Small intestine (tissue), 16 donors: Measurements from ENCODE around the gene SMIM27. TPM values are rescaled to one million over a fixed set of nuclear protein-coding genes. Genes with fewer than 3 reads are reported as not detected.

Experiments
- DNase-seq, 2 donors: peaks; one replicate each; pipeline versions ENCODE4 v3.0.0 to v3.0.0-alpha.2; 2013
- FAIRE-seq: peaks from 2 replicates; lab custom pipeline; 2012; peaks lifted over from hg19 to GRCh38; lab: Jason Lieb, UNC
- H3K27ac ChIP-seq, 3 donors: one replicate each; pipeline ENCODE4 v1.5.1; 2013; ENCODE audit warnings: low read length in 2 of 3, mild to moderate bottlenecking in 2 of 3, control low read depth in 1 of 3, inconsistent platforms in 1 of 3, low read depth in 1 of 3, moderate library complexity in 1 of 3
- H3K27me3 ChIP-seq, 3 donors: one replicate each; pipeline ENCODE4 v1.6.1; 2013; ENCODE audit warnings: low read length in 3 of 3, inconsistent platforms in 1 of 3; ENCODE audit not compliant: control insufficient read depth in 3 of 3, insufficient read depth in 3 of 3
- H3K36me3 ChIP-seq, 3 donors: one replicate each; pipeline ENCODE4 v1.6.1; 2013; ENCODE audit warnings: low read length in 3 of 3, inconsistent platforms in 1 of 3, low read depth in 1 of 3, mild to moderate bottlenecking in 1 of 3, moderate library complexity in 1 of 3; ENCODE audit not compliant: control insufficient read depth in 3 of 3, insufficient read depth in 2 of 3
- H3K4me1 ChIP-seq, 3 donors: one replicate each; pipeline ENCODE4 v1.6.1; 2013; ENCODE audit warnings: low read length in 2 of 3, inconsistent platforms in 1 of 3, low read depth in 1 of 3, mild to moderate bottlenecking in 1 of 3, moderate library complexity in 1 of 3; ENCODE audit not compliant: control insufficient read depth in 3 of 3, insufficient read depth in 2 of 3
- H3K4me3 ChIP-seq, 3 donors: one replicate each; pipeline ENCODE4 v1.5.1; 2013; ENCODE audit warnings: low read length in 3 of 3, control low read depth in 1 of 3, inconsistent platforms in 1 of 3, low read depth in 1 of 3, mild to moderate bottlenecking in 1 of 3, moderate library complexity in 1 of 3
- H3K9me3 ChIP-seq, 2 donors: one replicate each; pipeline ENCODE4 v1.6.1; 2013; ENCODE audit warnings: low read depth in 1 of 2, low read length in 1 of 2; ENCODE audit not compliant: control insufficient read depth in 2 of 2, insufficient read depth in 1 of 2
- WGBS, 3 donors: extraction: QIAGEN DNeasy Blood & Tissue Kit; methylation state at CpG; one replicate each; pipeline ENCODE4 v1.1.7; 2013; 5-methylcytosine and 5-hydroxymethylcytosine counted together
- long read RNA-seq, 10 donors: transcript quantifications; one replicate each; lab custom pipeline, GENCODE V29; 2026
- polyA plus RNA-seq, 4 donors: library from polyadenylated mRNA; stranded (reverse) in 3 of 4; unstranded in 1 of 4; fragments of 200-250 nt in 3 of 4; fragments of 120-200 nt in 1 of 4; gene quantifications; one replicate each; pipeline versions ENCODE4 v1.2.1 to v1.2.3, GENCODE V29; 2013
- donor health status: healthy with polysubstance abuse.
- donor health status: control.
- donor health status: control.
- donor health status: Bipolar disorder and iron deficiency.
- donor health status: healthy.

SMIM27 gene
- 10 to 100 TPM in 2 of 4 donors, 1 to 10 TPM in 2; 6.5 to 15.4 (median 10.0) TPM for polyA plus RNA-seq
- long read RNA-seq, donor 1, transcript SMIM27-206 (1 exons, 668 nt) = major isoform, 17 of 64 reads
- long read RNA-seq, donor 1, partial matches to known transcripts = 47 of 64 reads
- long read RNA-seq, donor 1, other reads (novel, unspliced or antisense) = 0 of 64 reads
- long read RNA-seq, donor 2, transcript SMIM27-206 (1 exons, 668 nt) = major isoform, 6 of 12 reads
- long read RNA-seq, donor 2, partial matches to known transcripts = 6 of 12 reads
- long read RNA-seq, donor 2, other reads (novel, unspliced or antisense) = 0 of 12 reads
- long read RNA-seq, donor 3, transcript SMIM27-206 (1 exons, 668 nt) = major isoform, 14 of 28 reads
- long read RNA-seq, donor 3, partial matches to known transcripts = 14 of 28 reads
- long read RNA-seq, donor 3, other reads (novel, unspliced or antisense) = 0 of 28 reads
- long read RNA-seq, donor 4 = 0 reads
- long read RNA-seq, donor 5, partial matches to known transcripts = 5 of 7 reads
- long read RNA-seq, donor 5, other reads (novel, unspliced or antisense) = 0 of 7 reads
- long read RNA-seq, donor 6, transcript SMIM27-206 (1 exons, 668 nt) = major isoform, 7 of 28 reads
- long read RNA-seq, donor 6, partial matches to known transcripts = 20 of 28 reads
- long read RNA-seq, donor 6, other reads (novel, unspliced or antisense) = 0 of 28 reads
- long read RNA-seq, donor 7, transcript SMIM27-206 (1 exons, 668 nt) = major isoform, 17 of 42 reads
- long read RNA-seq, donor 7, partial matches to known transcripts = 24 of 42 reads
- long read RNA-seq, donor 7, other reads (novel, unspliced or antisense) = 0 of 42 reads
- long read RNA-seq, donor 8, partial matches to known transcripts = 0 of 2 reads
- long read RNA-seq, donor 8, other reads (novel, unspliced or antisense) = 0 of 2 reads
- long read RNA-seq, donor 9, partial matches to known transcripts = 0 of 1 reads
- long read RNA-seq, donor 9, other reads (novel, unspliced or antisense) = 0 of 1 reads
- long read RNA-seq, donor 10, transcript SMIM27-206 (1 exons, 668 nt) = major isoform, 5 of 27 reads
- long read RNA-seq, donor 10, partial matches to known transcripts = 22 of 27 reads
- long read RNA-seq, donor 10, other reads (novel, unspliced or antisense) = 0 of 27 reads

GRCh38 chr9:32552172-32552872 lies at the start of gene SMIM27, which contains the start of gene TOPORS:
SMIM27 (plus strand) TSS chr9:32552327; CDS start chr9:32552435, 108 bp downstream.
TOPORS (minus strand) TSS chr9:32552586; CDS start chr9:32552436, 150 bp downstream.
- no peak for FAIRE-seq
- no peaks in the 10 kb centered on the region for H3K9me3 ChIP-seq
- H3K4me3 ChIP-seq = peak within 1 kb of the TSS; percentile 53 to 74 (median 58)
- 0 to 1% (median 1%) methylated on average over 46 of the region's 46 CpGs for WGBS, 3 donors
- H3K27ac ChIP-seq = peak within 1 kb of the TSS; percentile 85 to 99 (median 90)
- H3K36me3 ChIP-seq = peaks cover 0 to 15% (median 0%) of the 10 kb centered on the region in 3 donors
- DNase-seq = peak; percentile 91 to 96
- H3K27me3 ChIP-seq = no peaks in the 10 kb centered on the region
- H3K4me1 ChIP-seq = peaks cover 0 to 23% (median 3%) of the 10 kb centered on the region in 3 donors

- no peak for FAIRE-seq
- no peak for DNase-seq
- Histone ChIP-seq H3K4me1 (no peaks in the 10 kb centered on the region), H3K27ac (no peak overlapping the region), H3K9me3 (no peaks in the 10 kb centered on the region), H3K4me3 (no peak overlapping the region), H3K36me3 (peaks cover 2 to 15% (median 2%) of the 10 kb centered on the region in 3 donors), H3K27me3 (no peaks in the 10 kb centered on the region)
- 76 to 83% (median 82%) methylated on average over 4 of the region's 4 CpGs for WGBS, 3 donors
Observed at GRCh38 chr9:32502464-32502863, 49.7 kb upstream of the SMIM27 start.

GRCh38 chr9:32503008-32503407 lies 49.1 kb upstream of the SMIM27 start:
- H3K36me3 ChIP-seq = peaks cover 2 to 14% (median 2%) of the 10 kb centered on the region in 3 donors
- FAIRE-seq (no peak), DNase-seq (no peak)
- H3K9me3 ChIP-seq = no peaks in the 10 kb centered on the region
- no peaks in the 10 kb centered on the region for H3K4me1 ChIP-seq
- H3K27ac ChIP-seq = no peak overlapping the region
- 91 to 97% (median 93%) methylated on average over 3 of the region's 3 CpGs for WGBS, 3 donors
- no peaks in the 10 kb centered on the region for H3K27me3 ChIP-seq
- H3K4me3 ChIP-seq = no peak overlapping the region

- Histone ChIP-seq H3K9me3 (no peaks in the 10 kb centered on the region), H3K36me3 (peaks cover 0 to 7% (median 0%) of the 10 kb centered on the region in 3 donors), H3K4me3 (no peak overlapping the region), H3K27me3 (no peaks in the 10 kb centered on the region), H3K27ac (no peak overlapping the region), H3K4me1 (no peaks in the 10 kb centered on the region)
- 96 to 100% (median 98%) methylated on average over 1 of the region's 1 CpG for WGBS, 3 donors
- DNase-seq (no peak), FAIRE-seq (no peak)
Observed at GRCh38 chr9:32508728-32509127, 43.4 kb upstream of the SMIM27 start.

GRCh38 chr9:32516241-32516640 lies 35.9 kb upstream of the SMIM27 start:
- Histone ChIP-seq H3K4me3 (no peak overlapping the region), H3K9me3 (peaks cover 0 to 4% of the 10 kb centered on the region in 2 donors), H3K4me1 (peaks cover 0 to 3% (median 0%) of the 10 kb centered on the region in 3 donors), H3K27ac (no peak overlapping the region), H3K36me3 (peaks cover 0 to 2% (median 0%) of the 10 kb centered on the region in 3 donors), H3K27me3 (no peaks in the 10 kb centered on the region)
- DNase-seq (no peak), FAIRE-seq (no peak)

- no peak overlapping the region for H3K27ac ChIP-seq
- H3K4me1 ChIP-seq = peaks cover 0 to 5% (median under 1%) of the 10 kb centered on the region in 3 donors
- H3K9me3 ChIP-seq = peaks cover 0 to 4% of the 10 kb centered on the region in 2 donors
- H3K36me3 ChIP-seq = peaks cover 0 to 3% (median 2%) of the 10 kb centered on the region in 3 donors
- no peak for DNase-seq
- WGBS, 3 donors = 97 to 100% (median 98%) methylated on average over 1 of the region's 1 CpG
- no peaks in the 10 kb centered on the region for H3K27me3 ChIP-seq
- H3K4me3 ChIP-seq = no peak overlapping the region
- FAIRE-seq = peak; percentile 57
Observed at GRCh38 chr9:32518276-32518675, 33.9 kb upstream of the SMIM27 start.

GRCh38 chr9:32523910-32524309 lies 28.2 kb upstream of the SMIM27 start:
- H3K36me3 ChIP-seq = peaks cover 0 to 3% (median 0%) of the 10 kb centered on the region in 3 donors
- no peaks in the 10 kb centered on the region for H3K27me3 ChIP-seq
- no peak overlapping the region for H3K27ac ChIP-seq
- H3K9me3 ChIP-seq = peaks cover 0 to under 1% of the 10 kb centered on the region in 2 donors
- no peak for FAIRE-seq
- WGBS, 3 donors = 28 to 64% (median 40%) methylated on average over 1 of the region's 1 CpG
- DNase-seq = peak in 1 of 2 donors; percentile 6
- peaks cover 10 to 12% (median 10%) of the 10 kb centered on the region in 3 donors for H3K4me1 ChIP-seq
- no peak overlapping the region for H3K4me3 ChIP-seq
